Activated T-helper 17 cell treated with anti-CD3 and anti-CD28 coated beads, Interleukin-2, amount 50 U/mL, for 72 hours (primary cell): ENCODE data around the gene RNF121. TPM values are rescaled to one million over a fixed set of nuclear protein-coding genes. Genes with fewer than 3 reads are reported as not detected.

ENCODE experiments used
- ATAC-seq: fragments of 150-1000 bp; cut with Tn5 transposase; replicated peaks from 2 replicates; pipeline ENCODE4 v1.10.0; 2021; ENCODE audit warnings: mild to moderate bottlenecking, moderate library complexity
- H3K27ac Mint-ChIP-seq: one replicate; pipeline ENCODE4 v1.8.0; 2022; ENCODE audit warnings: mixed read lengths
- H3K27me3 Mint-ChIP-seq: one replicate; pipeline ENCODE4 v1.8.0; 2022; ENCODE audit warnings: mixed read lengths
- H3K36me3 Mint-ChIP-seq: one replicate; pipeline ENCODE4 v1.8.0; 2022; ENCODE audit warnings: low read depth, mild to moderate bottlenecking, mixed read lengths
- H3K4me1 Mint-ChIP-seq: one replicate; pipeline ENCODE4 v1.8.0; 2022; ENCODE audit warnings: mixed read lengths
- H3K4me3 Mint-ChIP-seq: one replicate; pipeline ENCODE4 v1.8.0; 2022; ENCODE audit warnings: mild to moderate bottlenecking, mixed read lengths
- H3K9me3 Mint-ChIP-seq: one replicate; pipeline ENCODE4 v1.8.0; 2022; ENCODE audit warnings: mixed read lengths
- total RNA-seq, 2 donors: library from RNA; stranded (reverse); gene quantifications; one replicate each; pipeline ENCODE4 v1.2.3, GENCODE V29; 2022

RNF121 gene
- total RNA-seq, 2 donors from 2014 or later, result 45.8 to 55.5 TPM

GRCh38 chr11:72001834-72002591, 73.2 kb downstream of the RNF121 start:
- Mint-ChIP-seq H3K9me3 (no peaks in the 10 kb centered on the region), H3K4me3 (no peak overlapping the region), H3K36me3 (peaks cover 68% of the 10 kb centered on the region), H3K27ac (peak overlapping the region; percentile 77), H3K27me3 (no peaks in the 10 kb centered on the region), H3K4me1 (peaks cover 15% of the 10 kb centered on the region)
- peak; percentile 20 for ATAC-seq

GRCh38 chr11:72002841-72003775, 74.3 kb downstream of the RNF121 start:
- Mint-ChIP-seq H3K4me3 (no peak overlapping the region), H3K27ac (peak overlapping the region; percentile 77), H3K4me1 (peaks cover 15% of the 10 kb centered on the region), H3K27me3 (no peaks in the 10 kb centered on the region), H3K36me3 (peaks cover 79% of the 10 kb centered on the region), H3K9me3 (no peaks in the 10 kb centered on the region)
- peak; percentile 3 for ATAC-seq

GRCh38 chr11:72003776-72004171, 74.9 kb downstream of the RNF121 start:
- no peak overlapping the region for H3K4me3 Mint-ChIP-seq
- H3K36me3 Mint-ChIP-seq, result peaks cover 81% of the 10 kb centered on the region
- peak overlapping the region; percentile 77 for H3K27ac Mint-ChIP-seq
- H3K27me3 Mint-ChIP-seq, result no peaks in the 10 kb centered on the region
- ATAC-seq, result no peak
- peaks cover 11% of the 10 kb centered on the region for H3K4me1 Mint-ChIP-seq
- H3K9me3 Mint-ChIP-seq, result no peaks in the 10 kb centered on the region

- ATAC-seq, result no peak
- peaks cover 1% of the 10 kb centered on the region for H3K4me1 Mint-ChIP-seq
- no peaks in the 10 kb centered on the region for H3K27me3 Mint-ChIP-seq
- H3K36me3 Mint-ChIP-seq, result peaks cover 88% of the 10 kb centered on the region
- H3K4me3 Mint-ChIP-seq, result no peak overlapping the region
- no peaks in the 10 kb centered on the region for H3K9me3 Mint-ChIP-seq
- peak overlapping the region; percentile 77 for H3K27ac Mint-ChIP-seq
Observed at GRCh38 chr11:72004515-72005346, 75.9 kb downstream of the RNF121 start.

GRCh38 chr11:72005347-72006260, 76.8 kb downstream of the RNF121 start:
- peak overlapping the region; percentile 84 for H3K27ac Mint-ChIP-seq

GRCh38 chr11:72006309-72007088, 77.7 kb downstream of the RNF121 start:
- H3K36me3 Mint-ChIP-seq, result peaks cover 100% of the 10 kb centered on the region
- no peak for ATAC-seq

More at GRCh38 chr11:72005347-72006260, 76.8 kb downstream of the RNF121 start:
- no peaks in the 10 kb centered on the region for H3K4me1 Mint-ChIP-seq
- no peaks in the 10 kb centered on the region for H3K9me3 Mint-ChIP-seq
- H3K27me3 Mint-ChIP-seq, result no peaks in the 10 kb centered on the region
- H3K36me3 Mint-ChIP-seq, result peaks cover 97% of the 10 kb centered on the region
- H3K4me3 Mint-ChIP-seq, result no peak overlapping the region
- ATAC-seq, result no peak

GRCh38 chr11:72007089-72007476, 78.2 kb downstream of the RNF121 start:
- Mint-ChIP-seq H3K9me3 (no peaks in the 10 kb centered on the region), H3K27ac (peak overlapping the region; percentile 84), H3K36me3 (peaks cover 100% of the 10 kb centered on the region), H3K4me1 (no peaks in the 10 kb centered on the region), H3K4me3 (no peak overlapping the region), H3K27me3 (no peaks in the 10 kb centered on the region)
- no peak for ATAC-seq

More at GRCh38 chr11:72006309-72007088, 77.7 kb downstream of the RNF121 start:
- Mint-ChIP-seq H3K4me3 (no peak overlapping the region), H3K9me3 (no peaks in the 10 kb centered on the region), H3K27me3 (no peaks in the 10 kb centered on the region), H3K27ac (peak overlapping the region; percentile 84), H3K4me1 (no peaks in the 10 kb centered on the region)

GRCh38 chr11:72007587-72007986, 78.7 kb downstream of the RNF121 start:
- Mint-ChIP-seq H3K4me3 (no peak overlapping the region), H3K4me1 (no peaks in the 10 kb centered on the region), H3K9me3 (no peaks in the 10 kb centered on the region), H3K27me3 (no peaks in the 10 kb centered on the region), H3K36me3 (peaks cover 100% of the 10 kb centered on the region), H3K27ac (peak overlapping the region; percentile 84)
- no peak for ATAC-seq

- Mint-ChIP-seq H3K27ac (peak overlapping the region; percentile 84), H3K4me3 (no peak overlapping the region), H3K4me1 (no peaks in the 10 kb centered on the region), H3K36me3 (peaks cover 100% of the 10 kb centered on the region), H3K9me3 (no peaks in the 10 kb centered on the region), H3K27me3 (no peaks in the 10 kb centered on the region)
- ATAC-seq, result no peak
Observed at GRCh38 chr11:72008728-72009127, 79.9 kb downstream of the RNF121 start.

- H3K36me3 Mint-ChIP-seq, result peaks cover 100% of the 10 kb centered on the region
Observed at GRCh38 chr11:72009156-72009555, 80.3 kb downstream of the RNF121 start.

GRCh38 chr11:72010529-72011233, 81.8 kb downstream of the RNF121 start:
- ATAC-seq, result no peak
- H3K27me3 Mint-ChIP-seq, result no peaks in the 10 kb centered on the region
- peaks cover 12% of the 10 kb centered on the region for H3K4me1 Mint-ChIP-seq
- H3K36me3 Mint-ChIP-seq, result peaks cover 100% of the 10 kb centered on the region
- no peak overlapping the region for H3K4me3 Mint-ChIP-seq
- H3K27ac Mint-ChIP-seq, result peak overlapping the region; percentile 30
- H3K9me3 Mint-ChIP-seq, result no peaks in the 10 kb centered on the region

More at GRCh38 chr11:72009156-72009555, 80.3 kb downstream of the RNF121 start:
- no peaks in the 10 kb centered on the region for H3K9me3 Mint-ChIP-seq
- peak overlapping the region; percentile 53 for H3K27ac Mint-ChIP-seq
- no peaks in the 10 kb centered on the region for H3K27me3 Mint-ChIP-seq
- no peak for ATAC-seq
- no peak overlapping the region for H3K4me3 Mint-ChIP-seq
- no peaks in the 10 kb centered on the region for H3K4me1 Mint-ChIP-seq

GRCh38 chr11:72012091-72012630, 83.3 kb downstream of the RNF121 start:
- Mint-ChIP-seq H3K36me3 (peaks cover 100% of the 10 kb centered on the region), H3K4me1 (peaks cover 12% of the 10 kb centered on the region), H3K27ac (peak overlapping the region; percentile 30), H3K27me3 (no peaks in the 10 kb centered on the region), H3K4me3 (no peak overlapping the region), H3K9me3 (no peaks in the 10 kb centered on the region)
- ATAC-seq, result no peak
